Heart right ventricle (tissue), 16 donors: Measurements from ENCODE around the gene RALGPS1. TPM values are rescaled to one million over a fixed set of nuclear protein-coding genes. Genes with fewer than 3 reads are reported as not detected.

Experiments
- ATAC-seq, 8 donors: fragments of 200-7000 bp; cut with Tn5 transposase; one replicate each; pipeline ENCODE4 v1.9.1; 2020; ENCODE audit warnings: mild to moderate bottlenecking in 8 of 8, moderate library complexity in 8 of 8, moderate number of reproducible peaks in 1 of 8
- DNase-seq, 2 donors: peaks; one replicate each; pipeline ENCODE4 v3.0.0-alpha.2; 2020
- H3K27ac ChIP-seq, 10 donors: fragments of 200-600 bp; sonication (generic) in 2 of 10; one replicate each; pipeline versions ENCODE4 v1.5.0 to v1.8.0; 2020 to 2022; ENCODE audit warnings: mild to moderate bottlenecking in 3 of 10
- H3K27me3 ChIP-seq, 7 donors: fragments of 200-600 bp; one replicate each; pipeline ENCODE4 v1.8.0; 2021 to 2022; ENCODE audit warnings: mild to moderate bottlenecking in 2 of 7
- H3K36me3 ChIP-seq, 9 donors: fragments of 200-600 bp; sonication (generic) in 1 of 9; one replicate each; pipeline versions ENCODE4 v1.5.0 to v1.8.0; 2020 to 2022; ENCODE audit warnings: mild to moderate bottlenecking in 2 of 9
- H3K4me1 ChIP-seq, 9 donors: fragments of 200-600 bp; sonication (generic) in 1 of 9; one replicate each; pipeline versions ENCODE4 v1.5.0 to v1.8.0; 2020 to 2022; ENCODE audit warnings: mild to moderate bottlenecking in 4 of 9
- H3K4me3 ChIP-seq, 10 donors: fragments of 200-600 bp; sonication (generic) in 2 of 10; one replicate each; pipeline versions ENCODE4 v1.5.0 to v1.8.0; 2020 to 2022; ENCODE audit warnings: mild to moderate bottlenecking in 7 of 10, moderate library complexity in 2 of 10
- H3K9me3 ChIP-seq, 11 donors: fragments of 200-600 bp in 10 of 11; sonication (generic) in 2 of 11; one replicate each; pipeline versions ENCODE4 v1.5.0 to v1.8.0; 2013 to 2022; ENCODE audit warnings: mild to moderate bottlenecking in 2 of 11, control low read depth in 1 of 11, moderate library complexity in 1 of 11
- CTCF ChIP-seq, 9 donors: fragments of 200-600 bp; sonication (generic) in 2 of 9; IDR thresholded peaks; one replicate each; pipeline versions ENCODE4 v1.5.0 to v1.8.0; 2021 to 2022; ENCODE audit warnings: antibody characterized with exemption in 9 of 9, mild to moderate bottlenecking in 5 of 9, moderate library complexity in 1 of 9
- WGBS, 2 donors: extraction: QIAGEN DNeasy Blood & Tissue Kit; methylation state at CpG; one replicate each; pipeline ENCODE4 v1.1.7; 2013; ENCODE audit warnings: inconsistent platforms in 1 of 2; 5-methylcytosine and 5-hydroxymethylcytosine counted together
- intact Hi-C, 10 donors: fragments of 100-400 bp; cut with DNase I; formaldehyde crosslinking; loops; one replicate each; pipeline versions ENCODE4 v1.11.1 to v1.14.2; 2022
- polyA plus RNA-seq, 2 donors: library from polyadenylated mRNA; stranded (reverse); fragments of 200-250 nt; gene quantifications; one replicate each; pipeline ENCODE4 v1.2.3, GENCODE V29; 2013
- total RNA-seq, 10 donors: library from RNA; stranded (reverse); fragmentation: NEBNext Ultra II Directional in 3 of 10; extraction: Animal tissue kit (Norgen Biotek cat#: 25700) in 3 of 10; gene quantifications; one replicate each; pipeline versions ENCODE4 v1.2.1 to v1.2.4, GENCODE V29; 2021 to 2023
- donor health status: Arrhythmogenic right ventricular cardiomyopathy.
- donor health status: ischemic (EF 13 %, LVEDD 7.1; RV severe dilation, severe dysfunction).
- donor health status: healthy with polysubstance abuse.
- donor health status: DM: no; HTN: yes; CAD: no.
- donor health status: DM: no; HTN: no; CAD: no.
- donor health status: ischemic (EF 25% LVEDD 6.9; RV normal size, moderate dysfunction).
- donor health status: ischemic (EF 25% LVEDD 5.7; RV mildly dilated, moderate dysfunction).
- donor health status: healthy.
- donor health status: DM: yes; HTN: yes; CAD: no.
- donor health status: Ischemic cardiomyopathy.
- donor health status: ischemic (EF 35%, LVEDD 5.7; RV mildly dilated, moderate dysfunction).
- donor health status: nonischemic (EF 11% LVEDD 7.7; RV severe dilation, severe dysfunction).
- donor health status: DM: yes; HTN: yes; CAD: no.
- donor health status: PGD.
- donor health status: ischemic (EF 29% LVEDD 5.4; RV normal size, mild dysfunction).
- donor health status: nonischemic (EF 23%, LVEDD 6.1; RV moderate dilation, normal function).

RALGPS1 gene
- total and polyA plus RNA-seq, 12 donors: 4.2 to 25.0 (median 16.8) TPM

- Histone ChIP-seq H3K27me3 (no peaks in the 10 kb centered on the region), H3K4me1 (peaks cover 3 to 57% (median 18%) of the 10 kb centered on the region in 9 donors), H3K36me3 (no peaks in the 10 kb centered on the region), H3K27ac (peak overlapping the region; percentile 24 to 90 (median 84)), H3K9me3 (no peaks in the 10 kb centered on the region), H3K4me3 (no peak overlapping the region)
- TF ChIP-seq CTCF (IDR thresholded peaks at IDR 0.05): no peak
- intact Hi-C loops: loop anchor here in 1 of 10 donors (5.0 kb wide), 1 partner anchor 240 kb away; no protein-coding TSS in a partner anchor
- WGBS, 2 donors: 50 to 51% methylated on average over 3 of the region's 3 CpGs
- peak; percentile 47 to 90 (median 79) for ATAC-seq
- DNase-seq: no peak
These were observed 43.1 kb downstream of the RALGPS1 start for GRCh38 chr9:126957687-126958053.

DNA sequence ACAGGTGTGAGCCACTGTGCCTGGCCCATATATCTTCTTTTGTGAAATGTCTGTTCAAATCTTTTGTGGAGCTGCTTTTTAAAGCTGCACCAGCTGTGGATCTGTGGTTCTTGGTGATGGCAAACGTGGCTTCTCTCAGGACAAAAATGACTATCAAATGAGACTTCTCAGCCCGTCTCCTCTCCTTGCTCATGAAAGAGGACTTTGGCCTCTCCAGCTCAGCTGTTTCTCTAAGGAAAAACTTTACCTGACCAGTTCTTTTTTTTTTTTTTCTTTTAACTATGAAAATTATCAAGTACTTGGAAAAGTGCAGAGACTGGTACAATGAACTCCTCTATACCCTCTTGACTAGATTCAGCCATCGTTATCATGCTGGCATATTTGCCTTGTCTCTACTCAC, 44.8 kb downstream of the RALGPS1 start:
- peak overlapping the region in 7 of 10 donors; percentile 78 to 90 (median 87) for H3K27ac ChIP-seq
- no peak overlapping the region for H3K4me3 ChIP-seq
- DNase-seq (no peak), ATAC-seq (no peak)
- no peaks in the 10 kb centered on the region for H3K27me3 ChIP-seq
- 86 to 90% methylated on average over 3 of the region's 3 CpGs for WGBS, 2 donors
- H3K36me3 ChIP-seq: peaks cover 0 to 12% (median 0%) of the 10 kb centered on the region in 9 donors
- H3K4me1 ChIP-seq: peaks cover 3 to 63% (median 20%) of the 10 kb centered on the region in 9 donors
- no peak for TF ChIP-seq CTCF (IDR thresholded peaks at IDR 0.05)
- intact Hi-C loops: loop anchor here in 1 of 10 donors (5.0 kb wide), 1 partner anchor 238 kb away; no protein-coding TSS in a partner anchor
- H3K9me3 ChIP-seq: no peaks in the 10 kb centered on the region

GRCh38 chr9:126959917-126960316, 45.3 kb downstream of the RALGPS1 start:
- no peak for DNase-seq
- no peaks in the 10 kb centered on the region for H3K27me3 ChIP-seq
- peak overlapping the region in 4 of 10 donors; percentile 86 to 90 (median 89) for H3K27ac ChIP-seq
- intact Hi-C loops: loop anchor here in 2 of 10 donors (5.0 to 10.0 kb wide), 2 partner anchors 165 to 237 kb away; partner anchors contain the start of gene ANGPTL2 (in 1 of the 2)
- H3K9me3 ChIP-seq: no peaks in the 10 kb centered on the region
- peaks cover 0 to 12% (median 0%) of the 10 kb centered on the region in 9 donors for H3K36me3 ChIP-seq
- peaks cover 3 to 68% (median 20%) of the 10 kb centered on the region in 9 donors for H3K4me1 ChIP-seq
- TF ChIP-seq CTCF (IDR thresholded peaks at IDR 0.05): no peak
- no peak overlapping the region for H3K4me3 ChIP-seq
- no peak for ATAC-seq

DNA sequence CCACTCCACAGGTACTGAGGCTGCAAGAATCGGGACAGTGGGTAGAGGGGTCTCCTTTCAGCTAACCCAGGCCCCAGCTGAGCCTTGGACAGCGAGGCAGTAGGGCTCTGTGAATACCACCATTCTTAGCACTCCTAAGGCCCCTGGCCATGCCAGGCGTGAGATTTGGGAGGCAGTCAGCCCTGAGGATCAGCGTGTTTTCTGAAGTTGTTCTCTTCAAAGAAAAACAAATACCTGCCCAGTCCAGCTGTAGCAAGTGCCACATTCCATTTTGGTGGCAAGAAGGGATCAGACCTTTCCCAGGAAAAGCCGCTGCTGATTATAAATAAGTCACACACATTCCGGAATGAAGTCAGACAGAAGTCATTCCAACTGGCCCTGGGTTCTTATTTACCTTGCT, 47.8 kb downstream of the RALGPS1 start:
- ATAC-seq (peak in 1 of 8 donors; percentile 18), DNase-seq (no peak)
- Histone ChIP-seq H3K4me1 (peaks cover 0 to 57% (median 19%) of the 10 kb centered on the region in 9 donors), H3K9me3 (no peaks in the 10 kb centered on the region), H3K4me3 (no peak overlapping the region), H3K27me3 (no peaks in the 10 kb centered on the region), H3K27ac (peak overlapping the region in 8 of 10 donors; percentile 11 to 81 (median 58)), H3K36me3 (peaks cover 0 to 19% (median 0%) of the 10 kb centered on the region in 9 donors)
- WGBS, 2 donors: 66 to 75% methylated on average over 6 of the region's 6 CpGs
- intact Hi-C loops: loop anchor here in 2 of 10 donors (5.0 to 10.0 kb wide), 2 partner anchors 162 to 235 kb away; partner anchors contain the start of gene ANGPTL2 (in 1 of the 2)
- TF ChIP-seq CTCF (IDR thresholded peaks at IDR 0.05): no peak
